NB4 (cell line): ENCODE data around the gene MYT1.

Experiments
- DNase-seq: peaks from one replicate; pipeline ENCODE4 v3.0.0; 2010; ENCODE audit warnings: low read depth
- H3K4me3 ChIP-seq: one replicate; pipeline ENCODE4 v1.5.1; 2011; ENCODE audit warnings: mild to moderate bottlenecking, low read depth, low read length, moderate library complexity
- MYC ChIP-seq: IDR thresholded peaks from 2 replicates; pipeline ENCODE4 v1.6.1; 2011; ENCODE audit warnings: low read depth, low read length
- POLR2A ChIP-seq: IDR thresholded peaks from 2 replicates; pipeline ENCODE4 v1.6.1; 2011; ENCODE audit warnings: mild to moderate bottlenecking; ENCODE audit not compliant: insufficient read length; ENCODE audit errors: extremely low read depth
- TF ChIP-seq, protein P1 (sequence below): IDR thresholded peaks from one replicate; pipeline ENCODE4 v1.5.1; 2012; ENCODE audit warnings: low read depth, low read length
- TF ChIP-seq, protein P2 (sequence below): IDR thresholded peaks from 2 replicates; pipeline ENCODE4 v1.6.1; 2011; ENCODE audit warnings: low read depth, low read length

The MYT1 gene

DNA sequence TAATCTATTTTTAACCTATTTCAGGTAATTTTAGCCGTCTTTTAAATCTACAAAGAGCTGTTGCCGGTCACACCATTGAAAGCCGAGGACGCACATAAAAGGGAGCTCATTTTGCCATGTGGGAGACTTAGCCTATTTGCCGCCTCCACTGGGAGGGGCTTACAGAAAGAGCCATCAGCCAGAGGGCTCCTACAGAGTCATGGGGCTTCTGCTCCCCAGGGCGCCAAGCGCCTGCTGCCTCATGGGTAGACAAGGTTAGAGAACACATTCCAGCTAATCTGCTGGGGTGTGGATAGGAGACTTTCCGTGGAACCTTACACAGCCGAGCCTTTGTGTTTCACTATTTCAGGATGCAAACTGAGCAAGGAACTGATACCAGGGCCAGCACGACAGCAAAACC lies 103.9 kb downstream of the MYT1 start:
- TF ChIP-seq, protein P1, sequence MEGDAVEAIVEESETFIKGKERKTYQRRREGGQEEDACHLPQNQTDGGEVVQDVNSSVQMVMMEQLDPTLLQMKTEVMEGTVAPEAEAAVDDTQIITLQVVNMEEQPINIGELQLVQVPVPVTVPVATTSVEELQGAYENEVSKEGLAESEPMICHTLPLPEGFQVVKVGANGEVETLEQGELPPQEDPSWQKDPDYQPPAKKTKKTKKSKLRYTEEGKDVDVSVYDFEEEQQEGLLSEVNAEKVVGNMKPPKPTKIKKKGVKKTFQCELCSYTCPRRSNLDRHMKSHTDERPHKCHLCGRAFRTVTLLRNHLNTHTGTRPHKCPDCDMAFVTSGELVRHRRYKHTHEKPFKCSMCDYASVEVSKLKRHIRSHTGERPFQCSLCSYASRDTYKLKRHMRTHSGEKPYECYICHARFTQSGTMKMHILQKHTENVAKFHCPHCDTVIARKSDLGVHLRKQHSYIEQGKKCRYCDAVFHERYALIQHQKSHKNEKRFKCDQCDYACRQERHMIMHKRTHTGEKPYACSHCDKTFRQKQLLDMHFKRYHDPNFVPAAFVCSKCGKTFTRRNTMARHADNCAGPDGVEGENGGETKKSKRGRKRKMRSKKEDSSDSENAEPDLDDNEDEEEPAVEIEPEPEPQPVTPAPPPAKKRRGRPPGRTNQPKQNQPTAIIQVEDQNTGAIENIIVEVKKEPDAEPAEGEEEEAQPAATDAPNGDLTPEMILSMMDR = no peak
- TF ChIP-seq, protein P2, sequence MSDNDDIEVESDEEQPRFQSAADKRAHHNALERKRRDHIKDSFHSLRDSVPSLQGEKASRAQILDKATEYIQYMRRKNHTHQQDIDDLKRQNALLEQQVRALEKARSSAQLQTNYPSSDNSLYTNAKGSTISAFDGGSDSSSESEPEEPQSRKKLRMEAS = no peak
- DNase-seq = no peak
- no peak overlapping the region for H3K4me3 ChIP-seq

DNA sequence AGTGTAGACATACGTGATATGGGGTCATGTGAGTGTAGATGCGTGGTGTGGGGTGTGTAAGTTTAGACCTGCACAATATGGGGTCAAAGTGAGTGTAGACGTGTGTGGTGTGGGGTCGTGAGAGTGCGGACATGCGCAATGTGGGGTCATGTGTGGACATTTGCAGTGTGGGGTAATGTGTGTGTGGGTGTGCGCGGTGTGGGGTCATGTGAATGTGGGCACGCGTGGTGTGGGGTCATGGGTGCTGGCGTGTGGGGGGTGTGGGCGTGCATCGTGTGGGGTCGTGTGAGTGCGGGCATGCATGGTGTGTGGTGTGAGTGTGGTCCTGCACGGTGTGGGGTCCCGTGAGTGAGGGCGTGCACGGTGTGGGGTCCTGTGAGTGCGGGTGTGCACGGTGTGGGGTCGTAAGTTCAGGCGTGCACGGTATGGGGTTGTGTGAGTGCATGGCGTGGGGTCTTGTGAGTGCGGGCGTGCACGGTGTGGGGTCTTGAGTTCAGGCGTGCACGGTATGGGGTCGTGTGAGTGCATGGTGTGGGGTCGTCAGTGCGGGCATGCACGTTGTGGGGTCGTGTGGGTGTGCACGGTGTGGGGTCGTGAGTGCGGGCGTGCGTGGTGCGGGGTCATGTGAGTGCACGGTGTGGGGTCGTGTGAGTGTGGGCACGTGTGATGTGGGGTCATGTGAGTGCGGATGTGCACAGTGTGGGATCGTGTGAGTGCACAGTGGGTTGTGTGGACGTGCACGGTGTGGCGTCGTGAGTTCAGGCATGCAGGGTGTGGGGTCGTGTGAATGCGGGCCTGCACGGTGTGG lies 105.6 kb downstream of the MYT1 start:
- DNase-seq = no peak
- no peak overlapping the region for H3K4me3 ChIP-seq
- TF ChIP-seq, protein P2 = no peak
- TF ChIP-seq, protein P1 = no peak
- TF ChIP-seq MYC (no peak), POLR2A (no peak)

DNA sequence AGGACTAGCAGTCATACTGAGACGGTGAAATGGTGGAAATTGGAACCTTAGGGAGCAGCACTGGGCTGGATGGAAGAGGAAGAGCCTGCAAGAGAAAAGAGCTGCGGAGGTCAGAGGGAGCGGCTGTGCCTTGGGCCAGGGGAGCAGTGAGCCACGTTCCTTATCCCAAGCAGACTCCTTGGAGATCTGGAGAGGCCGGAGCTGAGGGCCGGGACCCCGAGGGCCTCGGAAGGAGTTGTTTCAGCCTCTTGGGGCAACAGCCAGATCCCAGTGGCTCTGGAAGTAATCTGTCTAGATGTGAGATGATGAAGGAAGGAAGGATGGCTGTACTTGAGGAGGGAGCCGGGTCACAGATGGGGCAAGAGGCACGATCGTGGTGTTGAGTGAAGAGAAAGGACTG lies 107.4 kb downstream of the MYT1 start:
- DNase-seq = no peak
- H3K4me3 ChIP-seq = no peak overlapping the region
- TF ChIP-seq, protein P1 = no peak
- no peak for TF ChIP-seq MYC
- TF ChIP-seq POLR2A = no peak

DNA sequence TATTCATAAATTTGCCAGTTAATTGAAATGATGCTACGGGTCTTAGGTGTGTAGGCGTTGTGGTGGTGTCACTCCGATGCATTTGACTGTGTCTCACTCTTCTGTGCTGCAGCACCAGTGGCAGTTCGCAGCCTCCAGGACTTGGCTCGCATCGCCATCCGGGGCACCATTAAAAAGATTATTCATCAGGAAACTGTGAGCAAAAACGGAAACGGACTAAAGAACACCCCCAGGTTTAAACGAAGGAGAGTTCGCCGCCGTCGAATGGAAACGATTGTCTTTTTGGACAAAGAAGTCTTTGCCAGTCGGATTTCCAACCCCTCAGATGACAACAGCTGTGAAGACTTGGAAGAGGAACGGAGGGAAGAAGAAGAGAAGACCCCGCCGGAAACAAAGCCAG lies 108.9 kb downstream of the MYT1 start:
- no peak for DNase-seq
- TF ChIP-seq, protein P2 = no peak
- TF ChIP-seq, protein P1 = no peak
- TF ChIP-seq MYC = no peak
- TF ChIP-seq POLR2A = no peak
- no peak overlapping the region for H3K4me3 ChIP-seq

DNA sequence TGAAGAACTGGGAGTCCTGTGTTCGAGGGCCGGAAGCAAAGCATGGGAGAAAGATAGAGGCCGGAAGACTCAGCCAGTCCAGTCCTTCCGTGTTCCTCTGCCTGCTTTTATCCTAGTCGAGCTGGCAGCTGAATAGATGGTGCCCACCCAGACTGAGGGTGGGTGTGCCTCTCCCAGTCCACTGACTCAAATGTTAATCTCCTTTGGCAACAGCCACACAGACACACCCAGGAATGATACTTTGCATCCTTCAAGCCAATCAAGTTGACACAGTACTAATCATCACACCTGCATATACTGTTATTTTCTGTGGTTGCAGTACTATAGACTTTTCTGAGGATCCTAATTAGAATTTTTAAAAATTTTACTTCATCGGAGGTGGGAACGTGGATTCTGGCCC lies 112.6 kb downstream of the MYT1 start:
- DNase-seq = no peak
- TF ChIP-seq, protein P1 = no peak
- TF ChIP-seq MYC (no peak), POLR2A (no peak)
- TF ChIP-seq, protein P2 = no peak

More for the DNA sequence above, 112.6 kb downstream of the MYT1 start:
- no peak overlapping the region for H3K4me3 ChIP-seq
